Erythroblast (primary cell): ENCODE data around the gene PRPF38A.

ENCODE experiments used
- GATA1 ChIP-seq: IDR thresholded peaks from 2 replicates; pipeline ENCODE4 v1.6.1; 2011; ENCODE audit warnings: low read depth, mild to moderate bottlenecking, control low read depth, low read length, moderate library complexity
- POLR2A ChIP-seq: IDR thresholded peaks from 2 replicates; pipeline ENCODE4 v1.6.1; 2011; ENCODE audit warnings: mild to moderate bottlenecking, low read length

DNA sequence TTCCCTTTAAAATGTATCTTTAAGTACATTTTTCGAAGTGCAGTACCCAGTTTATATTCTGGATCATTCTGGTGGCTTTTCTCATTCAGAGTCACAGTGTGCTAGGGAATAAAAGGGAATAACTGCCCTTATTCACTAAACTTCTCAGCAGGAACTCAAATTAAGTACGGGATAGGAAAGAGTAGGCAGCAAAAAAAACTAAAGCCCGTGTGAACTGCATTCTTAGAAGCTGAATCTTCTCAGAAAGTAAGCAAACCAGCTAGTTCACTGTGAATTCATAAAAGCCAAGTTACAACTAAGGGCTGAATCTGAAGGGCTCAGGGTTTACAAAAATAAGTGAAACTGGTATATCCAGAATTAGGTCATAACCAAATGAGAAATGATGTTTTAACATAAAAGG is 22.0 kb downstream of the PRPF38A start:
- no peak for TF ChIP-seq POLR2A
- TF ChIP-seq GATA1 = no peak
